Measurements from ENCODE around the gene CDK11A. TPM values are rescaled to one million over a fixed set of nuclear protein-coding genes. Genes with fewer than 3 reads are reported as not detected.
"Not testable (repeated sequence)": the region's sequence is repeated elsewhere in the genome, so short reads cannot be mapped to it uniquely, and the experiment has no call there.

CDK11A gene
- total and polyA plus RNA-seq, 2 experiments from 2014 or later: 19.5 to 30.9 TPM

- Histone ChIP-seq H3K9me3 (ENCODE audit: low read depth) (no peaks in the 10 kb centered on the region), H4K20me1 (ENCODE audit: insufficient read depth, poor library complexity, severe bottlenecking) (peaks cover 34% of the 10 kb centered on the region), H3K9me2 (replicated peaks; ENCODE audit: insufficient read depth) (no peaks in the 10 kb centered on the region), H3K36me3 (replicated peaks; ENCODE audit: insufficient read depth, low read depth) (no peaks in the 10 kb centered on the region), H3K27ac (peak overlapping the region; percentile 91), H3K4me2 (no peak overlapping the region), H2AFZ (no peak overlapping the region), H3K27me3 (no peaks in the 10 kb centered on the region), H3K4me1 (ENCODE audit: insufficient read depth) (peaks cover 2% of the 10 kb centered on the region), H3K79me2 (peaks cover 76% of the 10 kb centered on the region), H3K4me3 (no peak overlapping the region)
- WGBS (ENCODE audit: low lambda C conversion rate, missing lambda C conversion rate): 91% methylated on average over 32 of the region's 32 CpGs
- no peak for DNase-seq (ENCODE audit: low spot score)
- TF ChIP-seq EZH2phosphoT487 (IDR thresholded peaks at IDR 0.05; ENCODE audit: low read depth, severe bottlenecking, unreplicated experiment) (no peak), EZH2 (IDR thresholded peaks at IDR 0.05; ENCODE audit: borderline replicate concordance) (no peak)
- TF ChIP-seq, protein P1, sequence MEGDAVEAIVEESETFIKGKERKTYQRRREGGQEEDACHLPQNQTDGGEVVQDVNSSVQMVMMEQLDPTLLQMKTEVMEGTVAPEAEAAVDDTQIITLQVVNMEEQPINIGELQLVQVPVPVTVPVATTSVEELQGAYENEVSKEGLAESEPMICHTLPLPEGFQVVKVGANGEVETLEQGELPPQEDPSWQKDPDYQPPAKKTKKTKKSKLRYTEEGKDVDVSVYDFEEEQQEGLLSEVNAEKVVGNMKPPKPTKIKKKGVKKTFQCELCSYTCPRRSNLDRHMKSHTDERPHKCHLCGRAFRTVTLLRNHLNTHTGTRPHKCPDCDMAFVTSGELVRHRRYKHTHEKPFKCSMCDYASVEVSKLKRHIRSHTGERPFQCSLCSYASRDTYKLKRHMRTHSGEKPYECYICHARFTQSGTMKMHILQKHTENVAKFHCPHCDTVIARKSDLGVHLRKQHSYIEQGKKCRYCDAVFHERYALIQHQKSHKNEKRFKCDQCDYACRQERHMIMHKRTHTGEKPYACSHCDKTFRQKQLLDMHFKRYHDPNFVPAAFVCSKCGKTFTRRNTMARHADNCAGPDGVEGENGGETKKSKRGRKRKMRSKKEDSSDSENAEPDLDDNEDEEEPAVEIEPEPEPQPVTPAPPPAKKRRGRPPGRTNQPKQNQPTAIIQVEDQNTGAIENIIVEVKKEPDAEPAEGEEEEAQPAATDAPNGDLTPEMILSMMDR (IDR thresholded peaks at IDR 0.05; ENCODE audit: poor library complexity): no peak
Observed at GRCh38 chr1:1680031-1680911, 43.9 kb downstream of the CDK11A start.

- no peak overlapping the region for H3K4me3 ChIP-seq
- H3K27me3 ChIP-seq: no peaks in the 10 kb centered on the region
- H2AFZ ChIP-seq: no peak overlapping the region
- DNase-seq (ENCODE audit: low spot score): peak; percentile 72
- H3K36me3 ChIP-seq (replicated peaks; ENCODE audit: insufficient read depth, low read depth): no peaks in the 10 kb centered on the region
- TF ChIP-seq, protein P1 (IDR thresholded peaks at IDR 0.05; ENCODE audit: poor library complexity): no peak
- TF ChIP-seq EZH2 (IDR thresholded peaks at IDR 0.05; ENCODE audit: borderline replicate concordance) (no peak), EZH2phosphoT487 (IDR thresholded peaks at IDR 0.05; ENCODE audit: low read depth, severe bottlenecking, unreplicated experiment) (no peak)
- H3K9me2 ChIP-seq (replicated peaks; ENCODE audit: insufficient read depth): no peaks in the 10 kb centered on the region
- peaks cover 2% of the 10 kb centered on the region for H3K4me1 ChIP-seq (ENCODE audit: insufficient read depth)
- peaks cover 30% of the 10 kb centered on the region for H4K20me1 ChIP-seq (ENCODE audit: insufficient read depth, poor library complexity, severe bottlenecking)
- peaks cover 61% of the 10 kb centered on the region for H3K79me2 ChIP-seq
- no peaks in the 10 kb centered on the region for H3K9me3 ChIP-seq (ENCODE audit: low read depth)
- H3K27ac ChIP-seq: peak overlapping the region; percentile 41
- 71% methylated on average over 24 of the region's 24 CpGs for WGBS (ENCODE audit: low lambda C conversion rate, missing lambda C conversion rate)
- peak overlapping the region; percentile 15 for H3K4me2 ChIP-seq
Observed at GRCh38 chr1:1678581-1679380, 45.4 kb downstream of the CDK11A start.

GRCh38 chr1:1677718-1678580, 46.2 kb downstream of the CDK11A start:
- Histone ChIP-seq H3K79me2 (peaks cover 53% of the 10 kb centered on the region), H3K4me3 (no peak overlapping the region), H3K9me2 (replicated peaks; ENCODE audit: insufficient read depth) (no peaks in the 10 kb centered on the region), H4K20me1 (ENCODE audit: insufficient read depth, poor library complexity, severe bottlenecking) (peaks cover 27% of the 10 kb centered on the region), H3K9me3 (ENCODE audit: low read depth) (no peaks in the 10 kb centered on the region), H2AFZ (no peak overlapping the region), H3K4me2 (peak overlapping the region; percentile 15), H3K27me3 (no peaks in the 10 kb centered on the region), H3K4me1 (ENCODE audit: insufficient read depth) (peaks cover 2% of the 10 kb centered on the region), H3K27ac (peak overlapping the region; percentile 41), H3K36me3 (replicated peaks; ENCODE audit: insufficient read depth, low read depth) (no peaks in the 10 kb centered on the region)
- DNase-seq (ENCODE audit: low spot score): peak; percentile 8
- 97% methylated on average over 36 of the region's 39 CpGs for WGBS (ENCODE audit: low lambda C conversion rate, missing lambda C conversion rate)
- TF ChIP-seq EZH2 (IDR thresholded peaks at IDR 0.05; ENCODE audit: borderline replicate concordance): no peak
- TF ChIP-seq EZH2phosphoT487 (IDR thresholded peaks at IDR 0.05; ENCODE audit: low read depth, severe bottlenecking, unreplicated experiment): no peak
- TF ChIP-seq, protein P1 (IDR thresholded peaks at IDR 0.05; ENCODE audit: poor library complexity): no peak

GRCh38 chr1:1676087-1676486, 48.1 kb downstream of the CDK11A start:
- H3K27ac ChIP-seq; H3K9me3 ChIP-seq (ENCODE audit: low read depth); H3K9me2 ChIP-seq (replicated peaks; ENCODE audit: insufficient read depth); H3K27me3 ChIP-seq; DNase-seq (ENCODE audit: low spot score); H3K4me2 ChIP-seq; H3K4me1 ChIP-seq (ENCODE audit: insufficient read depth); H3K4me3 ChIP-seq; H2AFZ ChIP-seq; H3K36me3 ChIP-seq (replicated peaks; ENCODE audit: insufficient read depth, low read depth): not testable (repeated sequence)
- peaks cover 18% of the 10 kb centered on the region for H4K20me1 ChIP-seq (ENCODE audit: insufficient read depth, poor library complexity, severe bottlenecking)
- no CpG with 5 or more reads among the region's 21 CpGs for WGBS (ENCODE audit: low lambda C conversion rate, missing lambda C conversion rate)
- peaks cover 38% of the 10 kb centered on the region for H3K79me2 ChIP-seq

GRCh38 chr1:1675218-1675617, 48.9 kb downstream of the CDK11A start:
- DNase-seq (ENCODE audit: low spot score); H3K4me1 ChIP-seq (ENCODE audit: insufficient read depth); H2AFZ ChIP-seq; H3K9me2 ChIP-seq (replicated peaks; ENCODE audit: insufficient read depth); H3K4me2 ChIP-seq; H3K27me3 ChIP-seq; H3K9me3 ChIP-seq (ENCODE audit: low read depth); H3K36me3 ChIP-seq (replicated peaks; ENCODE audit: insufficient read depth, low read depth); H3K27ac ChIP-seq; H3K4me3 ChIP-seq: not testable (repeated sequence)
- Histone ChIP-seq H3K79me2 (peaks cover 31% of the 10 kb centered on the region), H4K20me1 (ENCODE audit: insufficient read depth, poor library complexity, severe bottlenecking) (peaks cover 14% of the 10 kb centered on the region)
- no CpG with 5 or more reads among the region's 18 CpGs for WGBS (ENCODE audit: low lambda C conversion rate, missing lambda C conversion rate)
